Muscle layer of colon (tissue), 2 donors: ENCODE measurements around the gene KLHL12.
"Not testable (repeated sequence)": the region's sequence is repeated elsewhere in the genome, so short reads cannot be mapped to it uniquely, and the experiment has no call there.

Experiments
- H3K27ac ChIP-seq: one replicate; pipeline ENCODE4 v1.7.0; 2013; ENCODE audit warnings: low read depth, mild to moderate bottlenecking, low read length, moderate library complexity
- H3K27me3 ChIP-seq, 2 donors: one replicate each; pipeline ENCODE4 v1.7.0; 2013; ENCODE audit warnings: low read length in 2 of 2, mild to moderate bottlenecking in 2 of 2; ENCODE audit not compliant: insufficient read depth in 2 of 2, control insufficient read depth in 1 of 2
- H3K36me3 ChIP-seq: one replicate; pipeline ENCODE4 v1.7.0; 2013; ENCODE audit warnings: mild to moderate bottlenecking, low read length; ENCODE audit not compliant: insufficient read depth
- H3K4me1 ChIP-seq: one replicate; pipeline ENCODE4 v1.7.0; 2013; ENCODE audit warnings: mild to moderate bottlenecking, low read length; ENCODE audit not compliant: insufficient read depth
- H3K4me3 ChIP-seq, 2 donors: one replicate each; pipeline ENCODE4 v1.7.0; 2013; ENCODE audit warnings: low read length in 2 of 2, low read depth in 1 of 2, mild to moderate bottlenecking in 1 of 2, moderate library complexity in 1 of 2
- H3K9ac ChIP-seq: one replicate; pipeline ENCODE4 v1.7.0; 2013; ENCODE audit warnings: low read length
- H3K9me3 ChIP-seq: one replicate; pipeline ENCODE4 v1.7.0; 2013; ENCODE audit warnings: mild to moderate bottlenecking, low read length
- donor health status: abdominal sarcoma.
- donor health status: Adenocarcinoma of cecum.

Gene KLHL12

GRCh38 chr1:202912476-202912875, 14.6 kb downstream of the KLHL12 start:
- H3K27ac ChIP-seq, H3K27me3 ChIP-seq, H3K4me3 ChIP-seq, H3K4me1 ChIP-seq, H3K9me3 ChIP-seq, H3K9ac ChIP-seq: not testable (repeated sequence)
- H3K36me3 ChIP-seq: peaks cover 60% of the 10 kb centered on the region

- H3K36me3 ChIP-seq: peaks cover 46% of the 10 kb centered on the region
Measured at GRCh38 chr1:202909494-202909893, 17.5 kb downstream of the KLHL12 start.

GRCh38 chr1:202908998-202909397, 18.0 kb downstream of the KLHL12 start:
- H3K4me1 ChIP-seq: no peaks in the 10 kb centered on the region
- H3K4me3 ChIP-seq: no peak overlapping the region
- peaks cover 42% of the 10 kb centered on the region for H3K36me3 ChIP-seq
- H3K27me3 ChIP-seq: no peaks in the 10 kb centered on the region
- H3K9me3 ChIP-seq: no peaks in the 10 kb centered on the region
- H3K9ac ChIP-seq: no peak overlapping the region
- H3K27ac ChIP-seq: no peak overlapping the region

More at GRCh38 chr1:202909494-202909893, 17.5 kb downstream of the KLHL12 start:
- H3K4me3 ChIP-seq: no peak overlapping the region
- no peak overlapping the region for H3K27ac ChIP-seq
- no peaks in the 10 kb centered on the region for H3K27me3 ChIP-seq
- no peaks in the 10 kb centered on the region for H3K9me3 ChIP-seq
- no peak overlapping the region for H3K9ac ChIP-seq
- no peaks in the 10 kb centered on the region for H3K4me1 ChIP-seq

- peaks cover 23% of the 10 kb centered on the region for H3K36me3 ChIP-seq
- H3K27me3 ChIP-seq: no peaks in the 10 kb centered on the region
Measured at GRCh38 chr1:202905331-202905730, 21.7 kb downstream of the KLHL12 start.

GRCh38 chr1:202903808-202904207, 23.2 kb downstream of the KLHL12 start:
- not testable (repeated sequence) for H3K27me3 ChIP-seq, H3K9me3 ChIP-seq, H3K27ac ChIP-seq, H3K9ac ChIP-seq, H3K4me1 ChIP-seq, H3K4me3 ChIP-seq
- H3K36me3 ChIP-seq: peaks cover 20% of the 10 kb centered on the region

More at GRCh38 chr1:202905331-202905730, 21.7 kb downstream of the KLHL12 start:
- Histone ChIP-seq H3K9ac (no peak overlapping the region), H3K4me1 (no peaks in the 10 kb centered on the region), H3K27ac (no peak overlapping the region), H3K4me3 (no peak overlapping the region), H3K9me3 (no peaks in the 10 kb centered on the region)

- no peaks in the 10 kb centered on the region for H3K27me3 ChIP-seq
- no peak overlapping the region for H3K9ac ChIP-seq
- no peaks in the 10 kb centered on the region for H3K4me1 ChIP-seq
- no peak overlapping the region for H3K27ac ChIP-seq
- peaks cover 15% of the 10 kb centered on the region for H3K36me3 ChIP-seq
- no peaks in the 10 kb centered on the region for H3K9me3 ChIP-seq
- H3K4me3 ChIP-seq: no peak overlapping the region
Measured at GRCh38 chr1:202901555-202901954, 25.5 kb downstream of the KLHL12 start.

- Histone ChIP-seq H3K27ac (no peak overlapping the region), H3K36me3 (peaks cover 62% of the 10 kb centered on the region), H3K9ac (no peak overlapping the region), H3K27me3 (no peaks in the 10 kb centered on the region), H3K4me3 (no peak overlapping the region), H3K9me3 (no peaks in the 10 kb centered on the region), H3K4me1 (peaks cover 8% of the 10 kb centered on the region)
Measured at GRCh38 chr1:202892501-202892900, 34.5 kb downstream of the KLHL12 start.

- Histone ChIP-seq H3K27ac (no peak overlapping the region), H3K9ac (no peak overlapping the region), H3K4me1 (peaks cover 9% of the 10 kb centered on the region), H3K27me3 (no peaks in the 10 kb centered on the region), H3K36me3 (peaks cover 42% of the 10 kb centered on the region), H3K4me3 (no peak overlapping the region), H3K9me3 (no peaks in the 10 kb centered on the region)
Measured at GRCh38 chr1:202890392-202890791, 36.6 kb downstream of the KLHL12 start.

- Histone ChIP-seq H3K27ac (peak within 1 kb of the TSS; percentile 87), H3K36me3 (peaks cover 25% of the 10 kb centered on the region), H3K4me1 (peaks cover 9% of the 10 kb centered on the region), H3K9me3 (no peaks in the 10 kb centered on the region), H3K9ac (peak within 1 kb of the TSS; percentile 49), H3K27me3 (no peaks in the 10 kb centered on the region), H3K4me3 (peak within 1 kb of the TSS; percentile 80 to 99)
Measured at GRCh38 chr1:202888531-202889360, 38.3 kb downstream of the KLHL12 start, which contains the start of gene RABIF. Gene RABIF (minus strand): TSS chr1:202889149. CDS start chr1:202889098, 51 bp downstream.

GRCh38 chr1:202888221-202888530, 38.9 kb downstream of the KLHL12 start:
- Histone ChIP-seq H3K9ac (peak overlapping the region; percentile 49), H3K27me3 (no peaks in the 10 kb centered on the region), H3K9me3 (no peaks in the 10 kb centered on the region), H3K36me3 (peaks cover 20% of the 10 kb centered on the region), H3K4me3 (peak overlapping the region; percentile 80 to 99), H3K4me1 (peaks cover 9% of the 10 kb centered on the region), H3K27ac (peak overlapping the region; percentile 87)

- Histone ChIP-seq H3K9me3 (no peaks in the 10 kb centered on the region), H3K27ac (no peak overlapping the region), H3K9ac (no peak overlapping the region), H3K4me1 (no peaks in the 10 kb centered on the region), H3K4me3 (no peak overlapping the region), H3K36me3 (peaks cover 18% of the 10 kb centered on the region), H3K27me3 (no peaks in the 10 kb centered on the region)
Measured at GRCh38 chr1:202880961-202881460, 46.0 kb downstream of the KLHL12 start.

GRCh38 chr1:202880062-202880461, 47.0 kb downstream of the KLHL12 start:
- no peak overlapping the region for H3K27ac ChIP-seq
- no peaks in the 10 kb centered on the region for H3K27me3 ChIP-seq
- H3K9ac ChIP-seq: no peak overlapping the region
- H3K4me1 ChIP-seq: no peaks in the 10 kb centered on the region
- no peaks in the 10 kb centered on the region for H3K9me3 ChIP-seq
- no peak overlapping the region for H3K4me3 ChIP-seq
- peaks cover 18% of the 10 kb centered on the region for H3K36me3 ChIP-seq
